DMS 273 (cell line): ENCODE data around the gene SUCLA2.

Experiments
- DNase-seq: peaks from one replicate; lab custom pipeline; 2025; ENCODE audit not compliant: unreplicated experiment; lab: John Stamatoyannopoulos, UW

Gene SUCLA2

DNA sequence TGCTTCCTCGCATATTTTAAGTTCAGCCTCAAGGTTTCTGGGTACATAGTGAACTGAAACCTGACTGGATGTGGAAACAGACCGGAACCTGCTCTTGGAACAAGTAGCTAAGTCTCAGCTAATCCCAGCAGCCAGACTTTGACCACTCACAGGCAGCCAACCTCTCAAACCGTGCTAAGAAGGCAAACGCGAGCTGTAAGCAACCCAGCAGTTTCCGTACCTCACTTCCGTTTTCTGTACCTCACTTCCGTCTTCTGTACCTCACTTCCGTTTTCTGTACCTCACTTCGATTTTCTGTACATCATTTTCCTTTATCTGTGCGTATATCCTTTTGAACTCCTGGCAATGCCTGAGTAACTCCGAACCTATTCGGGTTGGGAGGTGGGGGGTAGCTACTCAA, 96.8 kb downstream of the SUCLA2 start:
- DNase-seq: no peak

DNA sequence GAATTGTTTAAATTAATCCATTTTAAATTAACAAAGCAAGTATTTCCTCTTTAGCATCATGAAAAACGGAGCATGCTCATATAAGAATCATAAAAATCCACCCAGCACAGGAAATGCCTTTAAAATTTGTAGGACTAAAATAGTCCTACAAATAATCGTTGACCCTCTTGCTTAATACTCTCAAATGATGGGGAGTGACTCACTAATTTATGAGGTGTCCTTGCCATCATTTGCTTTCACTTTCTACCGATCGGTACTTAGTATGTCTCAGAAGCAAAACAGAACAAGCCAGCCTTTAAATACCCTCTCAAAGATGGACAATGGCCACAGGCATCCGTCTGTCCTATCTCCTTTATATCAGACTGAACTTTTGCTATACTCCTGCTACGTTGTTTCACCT, 97.2 kb downstream of the SUCLA2 start:
- no peak for DNase-seq

DNA sequence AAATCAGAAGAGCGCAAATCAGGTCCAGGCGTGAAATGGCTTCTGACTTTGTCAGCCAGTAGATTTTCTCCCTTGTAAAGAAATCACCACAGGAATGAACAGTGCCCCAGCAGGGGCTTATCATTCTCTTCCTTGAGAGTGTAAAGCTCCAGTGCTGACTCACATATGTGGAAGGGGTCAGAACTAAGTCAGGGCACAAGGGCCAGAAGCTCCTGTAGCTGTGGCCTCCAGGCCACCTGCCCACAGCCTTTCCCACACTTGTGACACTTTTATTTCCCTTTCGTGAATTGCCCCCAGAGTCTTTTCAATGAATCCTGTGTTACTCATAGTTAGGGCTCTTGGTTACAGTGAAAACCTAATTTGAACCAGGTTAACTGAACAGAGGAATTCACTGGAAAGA, 99.6 kb downstream of the SUCLA2 start:
- DNase-seq: no peak

DNA sequence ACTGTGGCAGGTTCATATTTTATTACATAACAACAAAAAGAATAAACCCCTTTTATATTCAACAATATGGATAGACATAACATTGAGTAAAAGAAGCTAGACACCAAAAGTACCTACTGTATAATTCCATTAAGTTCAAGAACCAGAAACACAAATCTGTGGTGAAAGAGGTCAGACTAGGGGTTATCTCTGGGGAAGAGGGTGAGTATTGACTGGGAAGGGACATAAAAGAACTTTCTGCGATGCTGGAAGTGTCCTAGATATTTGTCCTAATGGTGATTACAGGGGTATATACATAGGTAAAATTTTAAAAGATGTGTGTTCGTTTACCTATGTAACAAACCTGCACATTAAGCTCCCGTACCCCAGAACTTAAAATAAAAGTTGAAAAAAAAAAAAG, 103.0 kb downstream of the SUCLA2 start:
- no peak for DNase-seq

DNA sequence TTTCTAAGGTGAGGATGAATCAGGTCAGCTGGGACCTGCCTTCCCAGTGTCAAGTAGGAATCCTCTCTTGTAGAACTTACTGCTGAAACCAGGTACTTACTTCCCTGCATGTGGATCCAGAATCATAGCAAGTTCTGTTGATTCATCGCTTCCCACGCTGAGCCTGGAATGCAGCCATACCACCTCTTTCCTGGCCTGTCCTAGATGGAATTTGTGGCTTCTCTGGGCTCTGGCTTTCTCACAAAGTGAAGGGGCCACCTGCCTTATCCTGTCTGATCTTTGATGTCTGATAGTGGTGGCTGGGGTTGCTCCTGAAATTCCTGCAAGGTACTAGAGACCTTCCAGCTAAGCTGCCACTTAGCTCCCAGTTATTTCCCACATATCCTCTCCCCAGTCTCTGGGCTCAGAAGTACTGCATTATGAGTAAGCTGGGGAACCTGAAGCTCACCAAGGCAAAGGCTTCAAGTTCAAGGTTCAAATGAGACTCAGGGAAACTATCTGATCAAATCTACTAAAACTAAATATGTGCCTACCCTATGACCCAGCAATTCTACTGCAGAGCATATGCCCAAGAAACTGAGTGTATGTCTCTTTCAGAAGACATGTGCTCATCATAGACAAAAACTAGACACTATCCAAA, 103.5 kb downstream of the SUCLA2 start:
- peak; percentile 1 for DNase-seq

DNA sequence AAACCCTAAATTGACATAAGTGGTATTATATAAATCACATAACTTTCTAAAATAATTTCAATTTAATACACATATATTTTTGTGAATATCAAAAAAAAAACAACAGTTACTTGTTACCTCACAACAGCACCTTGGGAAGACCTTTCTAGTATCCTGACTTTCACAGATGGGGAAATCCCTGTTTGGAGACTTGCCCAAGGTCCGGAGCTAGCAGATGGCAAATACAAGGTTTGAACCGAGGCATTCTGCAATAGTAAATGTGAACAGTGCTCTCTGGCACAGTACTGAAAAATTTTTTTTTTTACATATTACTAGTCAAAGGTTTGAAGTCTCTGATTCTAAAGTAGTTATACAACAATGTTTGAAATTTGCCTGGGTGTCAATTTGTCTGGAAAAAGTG, 104.5 kb downstream of the SUCLA2 start:
- peak; percentile 82 for DNase-seq

DNA sequence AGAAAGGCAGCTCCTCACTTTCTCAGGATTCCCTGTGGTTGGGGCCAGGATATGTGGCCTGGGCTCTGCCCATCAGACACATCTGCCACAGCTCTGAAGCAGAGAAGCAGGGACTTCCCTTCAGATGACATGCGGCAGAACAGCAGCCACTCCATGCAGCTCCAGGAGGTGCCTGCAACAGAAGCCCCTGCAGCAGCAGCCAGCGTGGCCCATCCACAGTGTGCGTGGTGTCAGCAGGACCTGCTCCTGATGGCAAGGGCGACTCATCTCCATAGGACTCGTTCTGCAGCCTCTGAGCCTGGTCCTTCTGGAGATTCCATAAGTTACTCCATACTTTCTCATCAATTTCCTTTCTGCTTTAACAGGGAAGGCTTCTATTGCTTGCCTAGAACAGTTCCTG, 105.0 kb downstream of the SUCLA2 start:
- peak; percentile 22 for DNase-seq

DNA sequence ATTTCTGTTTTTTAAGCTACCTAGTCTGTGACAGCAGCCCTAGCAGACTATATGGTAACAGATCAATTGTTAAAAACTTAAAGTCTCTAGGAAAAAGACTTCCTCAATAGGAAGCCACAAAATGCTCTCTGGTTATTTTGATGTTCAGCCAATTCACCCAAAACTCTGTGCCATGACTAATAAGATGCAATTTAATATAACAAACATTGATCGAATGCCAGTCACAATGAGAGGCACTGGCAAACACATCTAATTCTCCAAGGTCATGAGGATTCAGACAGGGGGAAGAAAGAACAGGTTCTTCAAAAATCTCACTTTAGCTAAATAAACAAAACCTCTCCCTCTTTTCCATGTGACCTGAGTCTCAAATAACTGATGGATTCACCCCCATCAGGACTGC, 107.5 kb downstream of the SUCLA2 start:
- no peak for DNase-seq
